IPS-NIHi7 (cell line): ENCODE data around the gene PCGF3.

Experiments
- DNase-seq: peaks from one replicate; pipeline ENCODE4 v3.0.0; 2012; ENCODE audit warnings: mixed read lengths; ENCODE audit errors: extremely low spot score

Gene PCGF3, protein sequence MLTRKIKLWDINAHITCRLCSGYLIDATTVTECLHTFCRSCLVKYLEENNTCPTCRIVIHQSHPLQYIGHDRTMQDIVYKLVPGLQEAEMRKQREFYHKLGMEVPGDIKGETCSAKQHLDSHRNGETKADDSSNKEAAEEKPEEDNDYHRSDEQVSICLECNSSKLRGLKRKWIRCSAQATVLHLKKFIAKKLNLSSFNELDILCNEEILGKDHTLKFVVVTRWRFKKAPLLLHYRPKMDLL

DNA sequence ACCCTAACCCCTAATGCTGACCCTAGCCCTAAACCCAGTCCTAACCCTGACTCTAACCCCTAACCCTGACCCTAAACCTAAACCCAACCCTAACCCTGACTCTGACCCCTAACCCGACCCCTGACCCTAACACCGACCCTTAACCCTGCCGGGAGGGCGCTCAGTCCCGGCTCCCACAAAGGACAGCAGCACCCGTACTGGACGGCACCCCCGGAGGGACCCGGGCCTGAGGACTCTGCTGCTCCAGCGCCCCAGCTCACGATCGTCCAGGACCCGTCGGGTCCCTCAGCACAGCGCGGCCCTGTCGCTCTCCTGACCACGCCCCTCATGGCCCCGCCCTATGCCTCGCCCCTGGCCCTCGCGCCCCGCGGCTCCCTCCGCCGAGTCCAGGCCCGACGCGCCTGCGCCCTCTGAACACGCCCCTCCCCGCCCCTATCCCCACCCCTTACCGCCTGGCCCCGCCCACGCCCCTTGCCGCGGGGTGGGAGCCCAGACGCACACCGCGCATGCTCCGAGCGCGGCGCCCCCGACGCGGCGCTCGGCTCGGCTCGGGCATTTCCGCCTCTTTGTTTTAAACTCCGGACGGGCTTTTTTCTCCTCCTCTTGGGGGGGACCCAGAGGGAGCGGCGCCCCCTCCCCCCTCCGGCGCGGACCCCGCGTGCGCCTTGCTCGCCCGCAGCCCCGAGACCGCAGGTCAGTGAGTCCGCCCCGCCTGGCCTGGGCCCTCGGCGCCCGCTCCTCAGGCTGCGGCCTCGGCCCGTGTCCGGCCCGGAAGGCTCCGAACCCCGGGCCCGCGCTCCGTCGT lies at the start of gene PCGF3:
Gene PCGF3, plus strand, starts transcription at position 555 of the 805 bp plus-strand sequence. CDS start 27,849 bp downstream, outside the sequence.
- DNase-seq = peak; percentile 100

DNA sequence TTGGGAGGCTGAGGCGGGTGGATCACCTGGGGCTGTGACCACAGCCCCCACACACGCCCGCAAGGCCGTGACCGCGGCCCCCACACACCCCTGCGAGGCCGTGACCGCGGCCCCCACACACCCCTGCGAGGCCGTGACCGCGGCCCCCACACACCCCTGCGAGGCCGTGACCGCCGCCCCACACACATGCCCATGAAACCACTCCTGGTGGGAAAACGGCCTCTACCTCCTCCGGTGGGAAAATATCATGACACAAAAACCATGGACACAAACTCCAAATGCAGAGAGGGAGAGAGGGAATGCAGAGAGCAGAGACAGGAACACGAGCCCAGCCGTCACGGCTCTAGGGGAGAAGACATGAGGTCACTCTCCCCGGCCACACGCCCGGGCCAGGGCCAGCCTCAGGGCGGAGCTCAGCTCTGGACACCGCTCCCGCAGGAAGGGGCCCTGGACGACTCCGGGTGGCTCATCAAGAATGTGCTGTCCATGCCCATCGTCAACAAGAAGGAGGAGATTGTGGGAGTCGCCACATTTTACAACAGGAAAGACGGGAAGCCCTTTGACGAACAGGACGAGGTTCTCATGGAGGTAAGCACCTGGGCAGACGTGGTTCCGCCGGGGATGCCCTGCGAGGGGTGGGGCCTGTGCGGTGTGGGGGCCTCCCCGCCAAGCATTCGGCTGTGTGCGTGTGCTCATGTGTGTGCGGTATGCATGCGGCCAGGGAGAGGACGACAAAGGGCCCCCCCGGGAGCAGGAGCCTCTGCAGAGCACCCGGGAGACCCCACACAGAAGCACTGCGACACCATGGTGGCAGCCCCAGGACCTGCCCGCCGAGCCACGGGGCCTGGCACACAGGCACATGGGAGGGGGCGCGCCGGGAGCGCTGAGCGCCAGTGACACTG lies 48.9 kb upstream of the PCGF3 start:
- no peak for DNase-seq

DNA sequence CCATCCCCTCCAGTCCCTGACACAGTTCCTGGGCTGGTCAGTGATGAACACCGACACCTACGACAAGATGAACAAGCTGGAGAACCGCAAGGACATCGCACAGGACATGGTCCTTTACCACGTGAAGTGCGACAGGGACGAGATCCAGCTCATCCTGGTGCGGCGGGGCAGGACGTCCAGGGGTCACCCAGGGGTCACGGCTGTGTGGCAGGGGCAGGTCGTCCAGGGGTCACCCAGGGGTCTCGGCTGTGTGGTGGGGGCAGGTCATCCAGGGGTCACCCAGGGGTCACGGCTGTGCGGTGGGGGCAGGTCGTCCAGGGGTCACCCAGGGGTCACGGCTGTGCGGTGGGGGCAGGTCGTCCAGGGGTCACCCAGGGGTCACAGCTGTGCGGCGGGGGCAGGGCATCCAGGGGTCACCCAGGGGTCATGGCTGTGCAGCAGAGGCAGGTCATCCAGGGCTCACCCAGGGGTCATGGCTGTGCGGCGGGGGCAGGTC lies 48.2 kb upstream of the PCGF3 start:
- DNase-seq = no peak

DNA sequence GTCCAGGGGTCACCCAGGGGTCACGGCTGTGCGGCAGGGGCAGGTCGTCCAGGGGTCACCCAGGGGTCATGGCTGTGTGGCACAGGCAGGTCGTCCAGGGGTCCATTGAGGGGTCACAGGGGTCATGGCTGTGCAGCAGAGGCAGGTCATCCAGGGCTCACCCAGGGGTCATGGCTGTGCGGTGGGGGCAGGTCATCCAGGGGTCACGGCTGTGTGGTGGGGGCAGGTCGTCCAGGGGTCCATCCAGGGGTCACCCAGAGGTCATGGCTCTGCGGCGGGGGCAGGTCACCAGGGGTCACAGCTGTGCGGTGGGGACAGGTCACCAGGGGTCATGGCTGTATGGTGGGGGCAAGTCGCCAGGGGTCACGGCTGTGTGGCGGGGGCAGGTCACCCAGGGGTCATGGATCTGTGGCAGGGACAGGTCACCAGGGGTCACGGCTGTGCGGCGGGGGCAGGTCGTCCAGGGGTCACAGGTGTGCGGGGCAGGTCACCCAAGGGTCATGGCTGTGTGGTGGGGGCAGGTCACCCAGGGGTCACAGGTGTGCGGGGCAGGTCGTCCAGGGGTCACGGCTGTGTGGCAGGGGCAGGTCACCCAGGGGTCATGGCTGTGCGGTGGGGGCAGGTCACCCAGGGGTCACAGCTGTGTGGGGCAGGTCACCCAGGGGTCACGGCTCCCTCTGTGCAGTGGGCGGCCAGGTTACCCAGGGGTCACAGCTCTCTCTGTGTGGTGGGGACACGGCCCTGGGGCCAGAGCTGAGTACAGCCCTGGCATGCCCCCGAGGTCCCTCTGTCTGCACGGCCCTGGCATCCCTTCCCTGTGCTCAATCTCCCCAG lies 47.6 kb upstream of the PCGF3 start:
- DNase-seq = no peak

DNA sequence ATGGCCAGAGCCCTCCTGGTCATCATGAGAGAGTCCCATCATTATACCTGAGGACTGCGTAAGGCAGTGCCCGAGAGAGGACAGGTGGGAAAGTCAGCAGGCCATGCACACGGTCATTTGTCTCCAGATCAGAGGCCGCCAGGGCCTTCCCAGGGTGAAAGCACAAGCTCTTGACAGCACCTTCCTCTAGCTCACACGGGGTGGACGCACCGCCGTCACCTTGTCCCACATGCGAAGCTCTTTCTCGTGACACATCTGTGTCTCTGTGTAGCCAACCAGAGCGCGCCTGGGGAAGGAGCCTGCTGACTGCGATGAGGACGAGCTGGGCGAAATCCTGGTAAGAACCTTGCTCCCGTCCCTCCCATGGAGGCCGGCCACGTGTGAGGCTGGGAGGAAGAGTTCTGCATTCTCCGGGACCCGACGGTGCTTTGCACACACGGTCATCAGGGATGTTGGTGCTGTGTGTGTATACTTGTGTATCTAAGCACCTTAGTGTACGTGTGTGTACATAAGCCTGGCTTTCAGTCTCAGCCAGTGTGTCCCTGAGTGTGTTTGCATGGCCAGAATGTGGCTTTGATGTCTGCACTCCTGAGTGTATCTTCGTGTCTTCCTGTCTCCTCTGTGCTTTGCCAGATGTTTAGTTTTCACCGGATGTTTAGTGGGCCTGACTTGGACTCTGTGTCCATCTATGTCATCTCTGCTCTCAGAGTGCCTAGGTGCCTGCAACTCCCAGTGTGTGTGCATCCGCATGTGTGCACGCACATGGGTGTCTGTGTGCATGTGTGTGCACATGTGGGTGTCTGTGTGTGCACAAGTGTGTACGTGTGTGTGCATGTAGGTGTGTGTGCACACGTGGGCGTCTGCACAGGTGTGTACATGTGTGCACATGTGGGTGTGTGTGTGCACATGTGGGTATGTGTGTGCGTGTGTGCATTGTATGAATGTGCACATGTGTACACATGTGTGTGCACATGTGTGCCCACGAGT lies 46.7 kb upstream of the PCGF3 start:
- no peak for DNase-seq

DNA sequence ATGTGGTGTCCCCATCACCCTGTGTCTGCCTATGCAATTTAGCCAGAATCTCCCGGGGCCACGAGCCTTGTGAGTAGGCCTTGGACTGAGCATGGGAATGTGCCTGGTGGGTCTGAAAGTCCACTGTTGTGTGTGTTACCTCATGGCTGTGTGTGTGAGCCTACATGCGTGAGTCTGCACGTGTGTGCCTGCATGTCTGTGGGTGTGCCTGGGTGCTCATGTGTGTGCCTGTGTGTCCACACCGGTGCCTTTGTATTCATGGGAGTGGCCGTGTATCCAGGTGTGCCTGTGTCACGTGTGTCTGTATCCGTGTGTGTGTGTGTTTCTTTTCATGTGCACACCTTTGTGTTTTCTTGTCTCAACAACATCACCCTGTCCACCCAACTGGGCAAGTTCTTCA lies 45.8 kb upstream of the PCGF3 start:
- no peak for DNase-seq

DNA sequence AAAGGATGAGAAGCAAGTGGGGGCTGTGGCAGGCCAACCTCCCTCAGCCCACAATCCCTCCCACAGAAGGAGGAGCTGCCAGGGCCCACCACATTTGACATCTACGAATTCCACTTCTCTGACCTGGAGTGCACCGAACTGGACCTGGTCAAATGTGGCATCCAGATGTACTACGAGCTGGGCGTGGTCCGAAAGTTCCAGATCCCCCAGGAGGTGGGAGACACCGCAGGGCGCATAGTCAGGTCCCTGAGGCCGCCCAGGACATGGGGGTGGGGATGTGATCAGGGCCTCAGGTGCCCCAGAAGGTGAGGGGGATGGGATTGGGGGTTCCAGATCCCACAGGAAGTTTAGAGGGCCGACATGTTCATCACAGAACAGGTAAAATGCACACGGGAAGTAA lies 45.2 kb upstream of the PCGF3 start:
- DNase-seq = no peak

DNA sequence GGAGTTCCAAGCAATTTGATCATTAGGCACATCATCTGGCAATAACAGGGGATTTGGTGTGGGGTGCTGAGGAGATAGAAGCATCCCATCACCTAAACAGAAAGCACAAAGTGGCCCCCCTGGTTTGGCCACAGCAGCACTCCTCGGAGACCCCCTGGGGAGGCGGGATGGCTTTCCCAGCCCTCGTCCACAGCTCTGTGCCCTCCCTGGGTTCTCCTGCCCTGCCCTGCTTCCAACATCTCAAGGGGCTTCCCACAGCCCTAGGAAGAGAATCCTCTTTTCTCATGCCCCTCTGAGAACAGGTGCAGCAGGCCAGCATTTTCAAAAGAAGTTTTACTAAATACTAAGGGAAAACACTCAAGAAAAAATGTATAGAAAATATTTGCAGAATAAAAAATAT lies 44.4 kb upstream of the PCGF3 start:
- no peak for DNase-seq

DNA sequence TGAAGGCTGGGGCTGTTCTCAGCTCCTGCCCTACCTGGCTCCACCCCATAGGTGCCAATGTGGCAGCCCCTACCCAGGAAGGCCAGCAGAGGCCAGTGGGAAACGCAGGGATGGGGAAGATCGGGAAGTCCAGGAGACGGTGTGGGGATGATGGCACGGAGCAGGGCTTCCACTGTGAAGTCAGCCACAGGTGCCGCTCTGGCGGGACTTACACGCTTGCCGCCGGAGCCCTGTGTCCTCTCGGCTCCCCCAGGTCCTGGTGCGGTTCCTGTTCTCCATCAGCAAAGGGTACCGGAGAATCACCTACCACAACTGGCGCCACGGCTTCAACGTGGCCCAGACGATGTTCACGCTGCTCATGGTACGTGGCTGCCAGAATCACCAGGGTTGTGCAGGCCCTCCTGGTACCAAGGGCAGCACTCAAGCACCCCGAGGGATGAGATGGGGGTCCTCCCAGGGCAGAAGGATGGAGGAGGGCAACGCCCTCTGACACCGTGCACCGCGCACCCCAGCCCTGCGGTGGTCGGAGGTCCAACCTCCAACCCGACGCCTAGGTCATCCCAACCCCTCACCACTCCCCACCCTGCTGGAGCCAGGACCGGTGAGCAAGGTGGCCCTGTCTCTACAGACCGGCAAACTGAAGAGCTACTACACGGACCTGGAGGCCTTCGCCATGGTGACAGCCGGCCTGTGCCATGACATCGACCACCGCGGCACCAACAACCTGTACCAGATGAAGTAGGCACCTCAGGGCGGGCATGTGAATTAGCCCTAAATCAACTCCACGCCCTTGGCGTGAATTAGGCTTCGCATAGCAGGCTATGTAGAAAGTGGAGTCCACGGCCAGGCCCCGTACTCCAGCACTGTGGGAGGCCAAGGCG lies 43.5 kb upstream of the PCGF3 start:
- no peak for DNase-seq

DNA sequence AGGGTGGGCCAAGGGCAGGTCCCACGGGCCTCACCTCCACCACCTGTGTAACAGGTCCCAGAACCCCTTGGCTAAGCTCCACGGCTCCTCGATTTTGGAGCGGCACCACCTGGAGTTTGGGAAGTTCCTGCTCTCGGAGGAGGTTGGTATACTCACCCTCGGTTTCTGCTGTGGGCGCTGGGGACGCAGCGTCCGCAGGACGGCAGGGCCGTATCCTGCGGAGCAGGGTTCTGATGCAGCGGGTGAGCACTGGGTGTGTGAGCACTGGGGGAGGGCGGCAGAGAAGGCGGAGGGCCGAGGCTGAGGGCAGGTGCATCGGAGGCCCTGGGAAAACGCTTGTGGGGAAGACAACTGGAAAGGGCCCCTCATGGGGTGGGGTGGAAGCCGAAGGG lies 42.6 kb upstream of the PCGF3 start:
- DNase-seq = no peak

DNA sequence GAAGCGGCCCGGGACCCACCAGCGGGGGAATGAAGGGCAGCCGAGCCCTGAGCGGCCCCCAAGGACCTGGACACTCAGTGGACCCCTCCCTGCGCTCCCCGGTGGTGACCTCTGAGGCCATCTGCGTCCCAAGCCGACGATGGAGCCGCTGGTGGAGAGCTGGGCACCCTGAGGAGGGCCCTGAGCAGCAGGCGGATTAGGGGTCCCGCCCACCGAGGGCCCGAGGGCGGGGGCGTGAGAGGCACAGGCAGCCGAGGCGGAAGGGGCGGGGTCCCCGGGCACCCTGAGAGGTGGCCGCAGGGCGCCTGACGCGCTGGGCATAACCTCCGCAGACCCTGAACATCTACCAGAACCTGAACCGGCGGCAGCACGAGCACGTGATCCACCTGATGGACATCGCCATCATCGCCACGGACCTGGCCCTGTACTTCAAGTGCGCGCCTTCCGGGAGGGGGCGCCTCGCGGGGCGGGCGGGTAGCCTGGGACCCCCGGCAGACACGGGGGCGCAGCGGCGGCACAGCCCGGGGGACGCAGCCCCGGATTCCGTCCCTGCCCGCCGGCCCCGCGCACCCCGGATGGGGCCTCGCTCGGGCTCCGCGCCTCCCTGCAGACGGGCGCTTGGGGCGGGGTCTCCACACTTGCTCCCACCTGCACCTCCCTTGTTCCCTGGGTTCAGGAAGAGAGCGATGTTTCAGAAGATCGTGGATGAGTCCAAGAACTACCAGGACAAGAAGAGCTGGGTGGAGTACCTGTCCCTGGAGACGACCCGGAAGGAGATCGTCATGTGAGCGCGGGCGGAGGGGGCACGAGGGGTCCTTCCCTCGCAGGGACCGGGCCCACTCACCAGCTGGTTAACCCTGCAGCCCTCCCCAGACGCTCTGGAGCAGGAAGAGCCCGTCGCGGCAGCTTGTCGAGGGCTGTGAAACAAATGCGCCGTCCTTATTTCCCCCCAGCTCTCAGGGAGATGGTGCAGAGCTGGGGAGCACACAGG lies 41.9 kb upstream of the PCGF3 start:
- peak; percentile 91 for DNase-seq

DNA sequence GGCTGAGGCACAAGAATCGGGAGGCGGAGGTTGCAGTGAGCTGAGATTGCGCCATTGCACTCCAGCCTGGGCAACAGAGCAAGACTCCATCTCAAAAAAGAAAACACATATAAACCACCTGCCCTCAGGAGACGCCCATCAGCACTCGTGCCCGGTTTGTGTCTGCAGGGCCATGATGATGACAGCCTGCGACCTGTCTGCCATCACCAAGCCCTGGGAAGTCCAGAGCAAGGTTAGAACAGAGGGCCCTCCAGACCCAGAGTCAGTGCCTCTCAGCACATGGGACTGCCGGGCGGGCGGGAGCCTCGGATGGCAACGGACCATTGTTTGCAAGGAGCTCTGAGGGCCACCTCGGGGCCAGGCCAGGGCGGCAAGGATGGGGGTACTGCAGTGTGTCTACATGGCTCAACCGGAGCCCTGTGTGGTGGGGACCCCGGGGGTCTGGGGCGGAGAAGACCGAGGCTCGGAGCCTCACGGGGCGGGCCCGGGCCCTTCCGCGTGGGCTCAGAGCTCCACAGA lies 40.9 kb upstream of the PCGF3 start:
- no peak for DNase-seq

DNA sequence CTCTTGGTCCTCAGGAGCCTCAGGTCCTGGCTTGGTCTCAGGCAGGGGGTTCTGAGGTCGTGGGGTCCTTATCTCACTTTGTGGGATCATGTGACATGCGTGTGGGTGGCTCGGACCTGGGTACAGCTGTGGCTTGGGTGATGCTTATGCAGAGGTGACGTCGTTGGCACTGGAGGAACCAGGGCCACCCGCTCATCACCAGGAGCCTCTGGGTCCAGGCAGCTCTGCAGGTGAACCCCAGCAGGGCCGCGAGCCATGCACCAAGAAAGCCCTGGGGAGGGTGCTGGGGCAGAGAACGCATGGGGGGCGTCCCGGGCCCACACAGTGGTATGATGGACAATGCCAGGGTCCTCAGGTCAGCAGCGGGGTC lies 40.3 kb upstream of the PCGF3 start:
- DNase-seq = no peak

DNA sequence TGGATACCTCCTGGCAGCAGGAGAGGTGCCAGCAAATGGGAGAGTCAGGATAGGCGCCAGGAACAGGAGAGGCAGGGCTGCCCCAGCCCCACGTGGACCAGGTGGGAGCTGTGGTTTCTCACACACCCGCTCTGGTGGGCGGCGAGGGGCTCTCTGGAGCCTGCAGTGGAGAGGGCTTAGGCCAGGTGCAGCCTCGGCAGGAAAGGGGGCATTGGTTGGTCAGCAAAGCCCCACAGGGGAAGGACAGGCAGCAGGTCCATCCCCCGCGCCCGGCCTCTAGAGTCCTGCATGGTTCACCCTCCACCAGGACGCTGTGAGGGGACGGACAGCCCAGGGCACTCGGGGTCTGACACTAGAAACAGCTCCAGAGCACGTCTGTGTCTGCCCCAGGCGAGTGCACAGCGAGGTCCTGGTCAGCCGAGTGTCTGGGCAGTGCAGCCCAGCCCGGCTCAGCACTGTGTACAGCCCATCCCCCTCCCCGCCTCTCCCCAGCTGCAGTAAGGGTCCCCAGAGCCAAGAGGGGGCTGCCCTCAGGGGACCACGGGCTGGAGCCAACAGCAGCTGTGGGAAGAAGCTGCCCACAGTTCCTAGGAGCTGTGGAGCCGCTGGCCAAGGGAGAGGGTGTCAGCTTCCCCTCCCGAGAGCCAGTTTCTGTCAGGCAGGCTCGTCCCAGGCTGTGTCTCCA lies 39.7 kb upstream of the PCGF3 start:
- DNase-seq = no peak

DNA sequence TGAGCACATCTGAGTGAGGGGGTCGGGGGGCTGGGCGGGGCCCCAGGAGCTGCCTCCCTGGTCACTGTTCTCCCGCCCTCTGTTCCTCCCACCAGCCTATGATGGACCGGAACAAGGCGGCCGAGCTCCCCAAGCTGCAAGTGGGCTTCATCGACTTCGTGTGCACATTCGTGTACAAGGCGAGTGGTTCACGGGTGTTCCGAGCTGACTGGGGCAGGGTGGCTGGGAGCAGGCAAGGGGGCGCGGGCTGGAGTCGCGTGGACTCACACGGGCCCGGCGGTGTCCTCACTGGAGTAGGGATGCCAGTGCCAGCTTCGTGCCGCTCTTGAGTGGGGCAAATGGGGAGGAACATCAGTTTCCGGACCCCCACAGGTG lies 39.2 kb upstream of the PCGF3 start:
- DNase-seq = no peak

DNA sequence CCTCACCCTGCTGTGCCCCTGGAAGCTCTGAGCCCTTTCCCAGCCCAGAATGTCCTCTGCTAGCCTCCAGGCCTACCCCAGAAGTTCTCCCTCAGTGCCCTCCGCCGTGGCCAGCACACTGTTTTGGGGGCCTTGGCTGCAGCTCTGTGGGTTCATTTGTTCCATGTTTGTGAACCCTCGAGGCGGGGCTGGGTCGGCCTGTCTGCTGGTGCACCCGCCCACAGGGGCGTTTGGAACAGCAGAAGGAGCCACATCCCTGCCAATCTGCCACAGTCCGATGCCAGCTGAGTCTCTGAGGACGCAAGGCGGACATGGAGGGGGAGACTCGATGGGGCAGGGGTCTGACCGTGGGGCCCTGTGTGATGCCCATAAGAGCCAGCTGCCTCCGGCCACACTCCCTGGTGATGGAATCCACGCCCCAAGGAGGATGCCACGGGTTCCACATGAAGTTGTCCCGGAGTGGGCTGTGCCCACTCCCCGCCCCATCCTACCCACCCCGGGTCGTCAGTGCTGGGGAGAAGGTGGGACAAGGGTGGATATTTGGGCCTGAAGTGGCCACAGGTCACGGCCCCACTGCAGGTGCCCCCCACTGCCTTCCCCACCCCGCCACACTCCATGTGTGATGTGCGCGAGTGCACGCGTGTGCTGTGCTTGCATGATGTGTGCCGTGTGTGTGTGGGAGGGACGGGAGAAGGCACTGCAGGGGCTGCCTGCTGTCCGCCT lies 38.6 kb upstream of the PCGF3 start:
- no peak for DNase-seq
